Measurements from ENCODE around the gene GRIK4. TPM values are rescaled to one million over a fixed set of nuclear protein-coding genes. Genes with fewer than 3 reads are reported as not detected.
A peak's percentile ranks its signal among the peaks of the same experiment; 100 is the strongest.

Gene GRIK4
- total and polyA plus RNA-seq, 8 donors = 0.06 to 0.31 TPM; not detected in 6

DNA sequence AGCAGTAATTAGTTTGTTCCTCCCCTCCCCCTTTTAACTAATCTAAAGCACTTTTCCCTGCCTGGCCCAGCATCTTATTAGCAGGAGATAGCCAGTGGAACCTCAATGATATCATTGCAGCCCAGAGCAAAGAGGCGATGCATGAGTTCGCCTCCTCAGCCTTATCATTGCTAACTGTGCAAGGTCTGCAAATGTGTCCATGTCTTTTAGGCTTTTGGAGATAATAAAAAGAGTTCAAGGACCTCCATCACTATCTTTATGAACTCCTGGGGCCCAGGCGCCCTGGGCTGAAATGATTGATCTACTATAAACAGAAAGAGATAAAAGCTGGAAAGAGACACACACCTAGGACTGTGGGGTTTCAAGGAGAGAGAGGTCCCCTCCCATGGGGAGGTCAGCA lies 388.2 kb downstream of the GRIK4 start:
- H3K9me3 ChIP-seq = no peaks in the 10 kb centered on the region
- no peaks in the 10 kb centered on the region for H3K36me3 ChIP-seq
- H3K4me1 ChIP-seq = no peaks in the 10 kb centered on the region
- H3K27ac ChIP-seq = no peak overlapping the region
- 53 to 74% (median 70%) methylated on average over 3 of the region's 3 CpGs for WGBS, 5 donors
- no peak for DNase-seq
- intact Hi-C loops (cut with DNase I; ENCODE audit: low total_unique reads) = no loop called here
- H3K4me3 ChIP-seq = no peak overlapping the region
- TF ChIP-seq CTCF (IDR thresholded peaks at IDR 0.05) = no peak
- no peak for TF ChIP-seq POLR2AphosphoS5 (IDR thresholded peaks at IDR 0.05)
- TF ChIP-seq POLR2A (IDR thresholded peaks at IDR 0.05) = no peak
- no peak for TF ChIP-seq EP300 (IDR thresholded peaks at IDR 0.05)
- H3K27me3 ChIP-seq = peaks cover 0 to 62% (median 0%) of the 10 kb centered on the region in 3 donors

DNA sequence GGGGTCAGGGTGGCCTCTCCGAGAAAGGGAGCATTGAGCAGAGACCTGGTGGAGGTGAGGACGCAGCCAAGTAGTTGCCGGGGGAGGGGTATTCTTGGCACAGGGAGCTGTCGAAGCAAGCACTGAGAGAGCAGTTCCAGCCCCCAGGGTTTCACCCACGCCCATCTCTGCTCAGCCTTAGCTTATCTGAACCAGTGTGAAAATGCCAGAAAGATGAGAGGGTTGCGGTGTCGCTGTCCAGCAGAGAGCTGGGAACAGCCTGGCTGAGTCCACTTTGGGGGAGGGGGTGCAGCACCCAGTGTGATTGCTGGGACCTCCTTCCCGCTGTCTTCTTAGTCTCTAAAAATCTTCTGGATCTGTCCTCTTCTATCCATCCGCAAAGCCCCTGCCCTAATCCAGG lies 389.1 kb downstream of the GRIK4 start:
- H3K27ac ChIP-seq = no peak overlapping the region
- peak in 1 of 2 donors; percentile 36 for DNase-seq
- no peaks in the 10 kb centered on the region for H3K9me3 ChIP-seq
- no peak for TF ChIP-seq POLR2A (IDR thresholded peaks at IDR 0.05)
- TF ChIP-seq CTCF (IDR thresholded peaks at IDR 0.05) = no peak
- no peak for TF ChIP-seq POLR2AphosphoS5 (IDR thresholded peaks at IDR 0.05)
- TF ChIP-seq EP300 (IDR thresholded peaks at IDR 0.05) = no peak
- H3K27me3 ChIP-seq = peaks cover 0 to 58% (median 0%) of the 10 kb centered on the region in 3 donors
- H3K4me1 ChIP-seq = no peaks in the 10 kb centered on the region
- intact Hi-C loops (cut with DNase I; ENCODE audit: low total_unique reads) = no loop called here
- no peak overlapping the region for H3K4me3 ChIP-seq
- no peaks in the 10 kb centered on the region for H3K36me3 ChIP-seq
- 43 to 56% (median 45%) methylated on average over 9 of the region's 9 CpGs for WGBS, 5 donors

GRCh38 chr11:120903686-120904085 lies 392.1 kb downstream of the GRIK4 start:
- Histone ChIP-seq H3K27me3 (peaks cover 0 to 49% (median 0%) of the 10 kb centered on the region in 3 donors), H3K27ac (no peak overlapping the region), H3K4me3 (no peak overlapping the region), H3K9me3 (no peaks in the 10 kb centered on the region), H3K4me1 (no peaks in the 10 kb centered on the region), H3K36me3 (no peaks in the 10 kb centered on the region)
- no peak for DNase-seq
- no peak for TF ChIP-seq POLR2AphosphoS5 (IDR thresholded peaks at IDR 0.05)
- TF ChIP-seq EP300 (IDR thresholded peaks at IDR 0.05) = no peak
- no peak for TF ChIP-seq POLR2A (IDR thresholded peaks at IDR 0.05)
- no peak for TF ChIP-seq CTCF (IDR thresholded peaks at IDR 0.05)
- intact Hi-C loops (cut with DNase I; ENCODE audit: low total_unique reads) = no loop called here
- 33 to 46% (median 43%) methylated on average over 9 of the region's 9 CpGs for WGBS, 5 donors

- no peak for DNase-seq
- Histone ChIP-seq H3K9me3 (no peaks in the 10 kb centered on the region), H3K27me3 (peaks cover 0 to 45% (median 0%) of the 10 kb centered on the region in 3 donors), H3K27ac (no peak overlapping the region), H3K36me3 (no peaks in the 10 kb centered on the region), H3K4me3 (no peak overlapping the region), H3K4me1 (no peaks in the 10 kb centered on the region)
- 68 to 76% (median 72%) methylated on average over 4 of the region's 4 CpGs for WGBS, 5 donors
- TF ChIP-seq POLR2AphosphoS5 (IDR thresholded peaks at IDR 0.05) (no peak), CTCF (IDR thresholded peaks at IDR 0.05) (no peak), POLR2A (IDR thresholded peaks at IDR 0.05) (no peak), EP300 (IDR thresholded peaks at IDR 0.05) (no peak)
- intact Hi-C loops (cut with DNase I; ENCODE audit: low total_unique reads) = no loop called here
These were observed 392.6 kb downstream of the GRIK4 start for GRCh38 chr11:120904116-120904515.
